ENCODE results near the gene DDX18. TPM values are rescaled to one million over a fixed set of nuclear protein-coding genes. Genes with fewer than 3 reads are reported as not detected.
A peak's percentile ranks its signal among the peaks of the same experiment; 100 is the strongest.

DDX18 gene
- total and polyA plus RNA-seq, 2 donors (not counting 1 experiment from before 2014, with no cell fraction given): 37.2 to 44.9 TPM

- no peaks in the 10 kb centered on the region for H3K27me3 ChIP-seq (ENCODE audit: control insufficient read depth, insufficient read depth, low read length)
- no peaks in the 10 kb centered on the region for H3K79me2 ChIP-seq (ENCODE audit: control insufficient read depth, insufficient read depth, low read length)
- no peaks in the 10 kb centered on the region for H3K36me3 ChIP-seq (ENCODE audit: control insufficient read depth, insufficient read depth, low read length)
- H3K9ac ChIP-seq (ENCODE audit: insufficient read depth, low read length): no peak overlapping the region
- no peak for TF ChIP-seq EZH2 (IDR thresholded peaks at IDR 0.05; ENCODE audit: low read length, missing control alignments)
- TF ChIP-seq, protein P1, sequence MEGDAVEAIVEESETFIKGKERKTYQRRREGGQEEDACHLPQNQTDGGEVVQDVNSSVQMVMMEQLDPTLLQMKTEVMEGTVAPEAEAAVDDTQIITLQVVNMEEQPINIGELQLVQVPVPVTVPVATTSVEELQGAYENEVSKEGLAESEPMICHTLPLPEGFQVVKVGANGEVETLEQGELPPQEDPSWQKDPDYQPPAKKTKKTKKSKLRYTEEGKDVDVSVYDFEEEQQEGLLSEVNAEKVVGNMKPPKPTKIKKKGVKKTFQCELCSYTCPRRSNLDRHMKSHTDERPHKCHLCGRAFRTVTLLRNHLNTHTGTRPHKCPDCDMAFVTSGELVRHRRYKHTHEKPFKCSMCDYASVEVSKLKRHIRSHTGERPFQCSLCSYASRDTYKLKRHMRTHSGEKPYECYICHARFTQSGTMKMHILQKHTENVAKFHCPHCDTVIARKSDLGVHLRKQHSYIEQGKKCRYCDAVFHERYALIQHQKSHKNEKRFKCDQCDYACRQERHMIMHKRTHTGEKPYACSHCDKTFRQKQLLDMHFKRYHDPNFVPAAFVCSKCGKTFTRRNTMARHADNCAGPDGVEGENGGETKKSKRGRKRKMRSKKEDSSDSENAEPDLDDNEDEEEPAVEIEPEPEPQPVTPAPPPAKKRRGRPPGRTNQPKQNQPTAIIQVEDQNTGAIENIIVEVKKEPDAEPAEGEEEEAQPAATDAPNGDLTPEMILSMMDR (conservative IDR thresholded peaks at IDR 0.05 in 1 of 2, IDR thresholded peaks at IDR 0.05 in 1 of 2; ENCODE audit: low read depth in 1 of 2, low read length in 2 of 2): no peak
- DNase-seq (ENCODE audit: low read depth in 2 of 2): no peak
- no peak overlapping the region for H3K4me3 ChIP-seq (replicated peaks in 1 of 4; ENCODE audit: control extremely low read depth in 1 of 4, insufficient read depth in 1 of 4, low read depth in 3 of 4, low read length in 4 of 4)
- no peak overlapping the region for H2AFZ ChIP-seq (ENCODE audit: low read length)
- H4K20me1 ChIP-seq (ENCODE audit: control insufficient read depth, extremely low read depth, insufficient read depth, low read length): no peaks in the 10 kb centered on the region
- no peak overlapping the region for H3K27ac ChIP-seq (ENCODE audit: insufficient read depth, low read length)
- no peaks in the 10 kb centered on the region for H3K9me3 ChIP-seq (ENCODE audit: control insufficient read depth, insufficient read depth, low read depth, low read length)
- H3K4me2 ChIP-seq (ENCODE audit: extremely low read depth, insufficient read depth, low read length): no peak overlapping the region
- no peaks in the 10 kb centered on the region for H3K4me1 ChIP-seq (ENCODE audit: control insufficient read depth, extremely low read depth, insufficient read depth, low read length)
These were observed 19.4 kb downstream of the DDX18 start for GRCh38 chr2:117833911-117834310.

DNA sequence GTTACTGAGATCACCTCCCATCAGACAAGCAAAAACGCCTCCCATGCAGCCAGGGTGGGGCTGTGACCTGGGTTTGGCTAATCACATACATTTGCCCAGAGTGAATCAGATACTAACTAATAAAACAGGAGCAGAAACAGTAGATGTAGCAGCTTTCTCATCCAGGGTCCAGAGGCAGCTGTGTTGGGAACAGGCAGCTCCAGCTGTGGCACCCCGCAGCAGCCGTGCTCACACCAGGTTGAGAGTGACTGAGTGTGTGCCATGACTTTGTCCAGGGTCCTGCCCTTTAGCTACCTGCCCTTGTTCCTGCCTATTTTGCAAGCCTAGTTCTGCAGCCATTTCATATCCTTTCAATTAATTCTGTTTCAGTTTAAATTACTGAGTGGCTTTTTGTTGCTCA is 20.5 kb downstream of the DDX18 start:
- no peak overlapping the region for H3K27ac ChIP-seq (ENCODE audit: insufficient read depth, low read length)

GRCh38 chr2:117835990-117836760 is 21.7 kb downstream of the DDX18 start:
- Histone ChIP-seq H3K4me3 (replicated peaks in 1 of 4; ENCODE audit: control extremely low read depth in 1 of 4, insufficient read depth in 1 of 4, low read depth in 3 of 4, low read length in 4 of 4) (peak overlapping the region in 3 of 4 experiments; percentile 19 to 60 (median 55)), H3K27me3 (ENCODE audit: control insufficient read depth, insufficient read depth, low read length) (no peaks in the 10 kb centered on the region), H3K4me1 (ENCODE audit: control insufficient read depth, extremely low read depth, insufficient read depth, low read length) (no peaks in the 10 kb centered on the region), H3K4me2 (ENCODE audit: extremely low read depth, insufficient read depth, low read length) (peak overlapping the region; percentile 49), H3K9ac (ENCODE audit: insufficient read depth, low read length) (peak overlapping the region; percentile 55), H3K36me3 (ENCODE audit: control insufficient read depth, insufficient read depth, low read length) (no peaks in the 10 kb centered on the region), H2AFZ (ENCODE audit: low read length) (peak overlapping the region; percentile 79), H3K9me3 (ENCODE audit: control insufficient read depth, insufficient read depth, low read depth, low read length) (no peaks in the 10 kb centered on the region), H3K79me2 (ENCODE audit: control insufficient read depth, insufficient read depth, low read length) (no peaks in the 10 kb centered on the region), H3K27ac (ENCODE audit: insufficient read depth, low read length) (no peak overlapping the region), H4K20me1 (ENCODE audit: control insufficient read depth, extremely low read depth, insufficient read depth, low read length) (no peaks in the 10 kb centered on the region)
- DNase-seq (ENCODE audit: low read depth in 2 of 2): peak; percentile 76 to 84
- TF ChIP-seq, protein P1 (conservative IDR thresholded peaks at IDR 0.05 in 1 of 2, IDR thresholded peaks at IDR 0.05 in 1 of 2; ENCODE audit: low read depth in 1 of 2, low read length in 2 of 2): peak; percentile 93 to 94
- TF ChIP-seq EZH2 (IDR thresholded peaks at IDR 0.05; ENCODE audit: low read length, missing control alignments): no peak

More for the DNA sequence above, 20.5 kb downstream of the DDX18 start:
- no peak overlapping the region for H3K9ac ChIP-seq (ENCODE audit: insufficient read depth, low read length)
- no peaks in the 10 kb centered on the region for H3K79me2 ChIP-seq (ENCODE audit: control insufficient read depth, insufficient read depth, low read length)
- no peaks in the 10 kb centered on the region for H3K4me1 ChIP-seq (ENCODE audit: control insufficient read depth, extremely low read depth, insufficient read depth, low read length)
- H3K4me3 ChIP-seq (replicated peaks in 1 of 4; ENCODE audit: control extremely low read depth in 1 of 4, insufficient read depth in 1 of 4, low read depth in 3 of 4, low read length in 4 of 4): no peak overlapping the region
- no peak for DNase-seq (ENCODE audit: low read depth in 2 of 2)
- no peaks in the 10 kb centered on the region for H3K27me3 ChIP-seq (ENCODE audit: control insufficient read depth, insufficient read depth, low read length)
- no peaks in the 10 kb centered on the region for H3K36me3 ChIP-seq (ENCODE audit: control insufficient read depth, insufficient read depth, low read length)
- H3K4me2 ChIP-seq (ENCODE audit: extremely low read depth, insufficient read depth, low read length): no peak overlapping the region
- no peak overlapping the region for H2AFZ ChIP-seq (ENCODE audit: low read length)
- no peaks in the 10 kb centered on the region for H4K20me1 ChIP-seq (ENCODE audit: control insufficient read depth, extremely low read depth, insufficient read depth, low read length)
- TF ChIP-seq, protein P1 (conservative IDR thresholded peaks at IDR 0.05 in 1 of 2, IDR thresholded peaks at IDR 0.05 in 1 of 2; ENCODE audit: low read depth in 1 of 2, low read length in 2 of 2): no peak
- no peak for TF ChIP-seq EZH2 (IDR thresholded peaks at IDR 0.05; ENCODE audit: low read length, missing control alignments)
- no peaks in the 10 kb centered on the region for H3K9me3 ChIP-seq (ENCODE audit: control insufficient read depth, insufficient read depth, low read depth, low read length)

Measured in fibroblast of lung (primary cell).